GM12878 (cell line): ENCODE results near the gene RBMS3. TPM values are rescaled to one million over a fixed set of nuclear protein-coding genes. Genes with fewer than 3 reads are reported as not detected.
A peak's percentile ranks its signal among the peaks of the same experiment; 100 is the strongest.

Experiments used
- ATAC-seq: fragments of 200-7000 bp; cut with Tn5 transposase; 3 replicates; pipeline ENCODE4 v1.9.1; 2020; ENCODE audit warnings: mild to moderate bottlenecking, moderate library complexity
- BruUV-seq: library from RNA; stranded (reverse); fragments of 400-500 nt; replicated peaks from 2 replicates; lab custom pipeline; 2021; lab: Mats Ljungman, UMichigan
- CTCF ChIA-PET: fragments of 300-600 bp; sonication (Branson Sonifier 250); formaldehyde crosslinking; extraction: SDS; loops from one replicate; lab custom pipeline; 2021; ENCODE audit warnings: inconsistent platforms; lab: Yijun Ruan, JAX
- POLR2A ChIA-PET: fragments of 350-600 bp; formaldehyde crosslinking; extraction: SDS; loops from one replicate; lab custom pipeline; 2021; ENCODE audit warnings: inconsistent platforms; lab: Charles Lee
- RAD21 ChIA-PET: fragments of 300-600 bp; sonication (Branson Sonifier 250); formaldehyde crosslinking; loops from one replicate; lab custom pipeline; 2023; ENCODE audit warnings: antibody characterized with exemption; ENCODE audit not compliant: unreplicated experiment; lab: Charles Lee
- SMC1A ChIA-PET: fragments of 300-600 bp; sonication (Branson Sonifier 250); formaldehyde crosslinking; loops from one replicate; lab custom pipeline; 2023; ENCODE audit not compliant: unreplicated experiment, uncharacterized antibody; lab: Charles Lee
- DNase-seq: peaks from one replicate; pipeline ENCODE4 v3.0.0-alpha.2; 2011; ENCODE audit warnings: low read depth, low spot score
- FAIRE-seq: peaks from 3 replicates; lab custom pipeline; 2011; peaks lifted over from hg19 to GRCh38; lab: Jason Lieb, UNC
- H2AFZ ChIP-seq: 2 replicates; pipeline ENCODE4 v1.6.0; 2011; ENCODE audit warnings: low read depth, low read length, control low read depth; ENCODE audit not compliant: control insufficient read depth
- H3K27ac ChIP-seq: 2 replicates; pipeline ENCODE4 v1.5.1; 2011; ENCODE audit warnings: control low read depth; ENCODE audit not compliant: control insufficient read depth, insufficient read depth
- H3K27me3 ChIP-seq, 2 experiments: replicated peaks in 1 of 2; 2 replicates each; pipeline versions ENCODE4 v1.6.0 to v1.6.1; 2011; ENCODE audit warnings: low read length in 1 of 2; ENCODE audit not compliant: control insufficient read depth in 2 of 2, insufficient read depth in 2 of 2
- H3K36me3 ChIP-seq, 2 experiments: 2 replicates each; pipeline ENCODE4 v1.5.1; 2011; ENCODE audit warnings: low read length in 1 of 2; ENCODE audit not compliant: control insufficient read depth in 2 of 2, insufficient read depth in 2 of 2
- H3K4me1 ChIP-seq: 2 replicates; pipeline ENCODE4 v1.6.1; 2011; ENCODE audit warnings: mild to moderate bottlenecking, low read length, moderate library complexity, mixed read lengths; ENCODE audit not compliant: control insufficient read depth, insufficient read depth
- H3K4me2 ChIP-seq: 2 replicates; pipeline ENCODE4 v1.6.0; 2011; ENCODE audit warnings: control low read depth; ENCODE audit not compliant: control insufficient read depth, insufficient read depth
- H3K4me3 ChIP-seq: fragments of 200-600 bp; sonication (generic); 2 replicates; pipeline ENCODE4 v1.5.1; 2016
- H3K79me2 ChIP-seq: 2 replicates; pipeline ENCODE4 v1.6.0; 2011; ENCODE audit warnings: low read length; ENCODE audit not compliant: control insufficient read depth, insufficient read depth
- H3K9ac ChIP-seq: 2 replicates; pipeline ENCODE4 v1.8.0; 2011; ENCODE audit warnings: low read length, control low read depth, mixed read lengths; ENCODE audit not compliant: control insufficient read depth, insufficient read depth
- H3K9me3 ChIP-seq: replicated peaks from 3 replicates; pipeline ENCODE4 v1.5.1; 2011; ENCODE audit warnings: mild to moderate bottlenecking, low read length; ENCODE audit not compliant: control insufficient read depth, insufficient read depth
- H4K20me1 ChIP-seq: 2 replicates; pipeline ENCODE4 v1.6.0; 2011; ENCODE audit not compliant: control insufficient read depth, insufficient read depth
- CHD2 ChIP-seq: IDR thresholded peaks from 2 replicates; pipeline ENCODE4 v1.6.1; 2011; ENCODE audit warnings: low read depth, low read length, improper control_type of control experiment, borderline replicate concordance
- E2F4 ChIP-seq: IDR thresholded peaks from 2 replicates; pipeline ENCODE4 v1.6.1; 2012; ENCODE audit warnings: low read depth, low read length, improper control_type of control experiment
- ELK1 ChIP-seq: IDR thresholded peaks from 2 replicates; pipeline ENCODE4 v1.6.1; 2012; ENCODE audit warnings: low read depth, low read length, improper control_type of control experiment
- ESRRA ChIP-seq: IDR thresholded peaks from 2 replicates; pipeline ENCODE4 v1.6.1; 2012; ENCODE audit warnings: mild to moderate bottlenecking, low read length, improper control_type of control experiment
- FOS ChIP-seq: IDR thresholded peaks from 3 replicates; pipeline ENCODE4 v1.6.1; 2011; ENCODE audit warnings: borderline replicate concordance; ENCODE audit not compliant: insufficient read length; ENCODE audit errors: extremely low read depth
- MEF2A ChIP-seq: IDR thresholded peaks from 2 replicates; pipeline ENCODE4 v1.6.1; 2011; ENCODE audit warnings: low read depth, mild to moderate bottlenecking, low read length, moderate library complexity; ENCODE audit not compliant: insufficient read depth
- MLLT1 ChIP-seq: fragments of 450-650 bp; IDR thresholded peaks from 2 replicates; pipeline ENCODE4 v1.6.1; 2016; ENCODE audit warnings: mild to moderate bottlenecking
- MTA2 ChIP-seq: fragments of 450-650 bp; IDR thresholded peaks from 2 replicates; pipeline ENCODE4 v1.6.1; 2016; ENCODE audit warnings: low read depth, mild to moderate bottlenecking, moderate library complexity
- MTA3 ChIP-seq: IDR thresholded peaks from 2 replicates; pipeline ENCODE4 v1.6.1; 2012; ENCODE audit warnings: low read length, inconsistent platforms, borderline replicate concordance
- RUNX3 ChIP-seq: IDR thresholded peaks from 2 replicates; pipeline ENCODE4 v1.6.1; 2012; ENCODE audit warnings: low read length, inconsistent platforms
- SMAD1 ChIP-seq: fragments of 450-650 bp; IDR thresholded peaks from 2 replicates; pipeline ENCODE4 v1.6.1; 2018; ENCODE audit warnings: mild to moderate bottlenecking, low read depth; ENCODE audit not compliant: partially characterized antibody
- SPI1 ChIP-seq: IDR thresholded peaks from 2 replicates; pipeline ENCODE4 v1.6.1; 2011; ENCODE audit warnings: low read depth, mild to moderate bottlenecking, low read length, moderate library complexity, borderline replicate concordance; ENCODE audit not compliant: insufficient read depth
- ZBED1 ChIP-seq: IDR thresholded peaks from 2 replicates; pipeline ENCODE4 v1.6.1; 2016; ENCODE audit warnings: borderline replicate concordance
- WGBS: methylation state at CpG from one replicate; pipeline ENCODE4 v1.1.6; 2016; ENCODE audit warnings: low lambda C conversion rate; ENCODE audit not compliant: insufficient replicate concordance, insufficient coverage; ENCODE audit errors: missing lambda C conversion rate; 5-methylcytosine and 5-hydroxymethylcytosine counted together
- in situ Hi-C: fragments of 300-500 bp; cut with MboI; formaldehyde crosslinking; loops from 9 replicates; pipeline ENCODE4 v1.14.3; 2018; ENCODE audit warnings: mixed read lengths
- intact Hi-C: fragments of 100-400 bp; cut with micrococcal nuclease; formaldehyde crosslinking; loops from one replicate; pipeline ENCODE4 v1.14.2; 2022; ENCODE audit not compliant: unreplicated experiment
- polyA plus RNA-seq, 11 experiments: library from polyadenylated mRNA; depleted of rRNA in 4 of 11; unstranded in 6 of 11; stranded (reverse) in 5 of 11; fragments of >200 nt; fragmentation: Nextera tagmentation in 4 of 11; fragmentation: Illumina TruSeq in 1 of 11; extraction: Ambion mirVana in 4 of 11; extraction: Trizol in 1 of 11; gene quantifications; 1 replicate in 1 of 11; 2 replicates in 10 of 11; pipeline versions ENCODE4 v1.2.1 to v1.2.3, GENCODE V29; 2011 to 2016; ENCODE audit warnings: inconsistent platforms in 2 of 11, missing spikeins in 2 of 11, low read depth in 1 of 11
- total RNA-seq, 4 experiments: library from RNA; depleted of rRNA in 3 of 4; stranded (reverse); fragments of >200 nt in 3 of 4; fragmentation: Illumina TruSeq in 1 of 4; extraction: Trizol in 1 of 4; gene quantifications; 2 replicates each; pipeline versions ENCODE4 v1.2.1 to v1.2.3, GENCODE V29; 2013 to 2021

The RBMS3 gene
- total and polyA plus RNA-seq, 10 of the 15 experiments (the other 5 are each of a cell fraction or from before 2014, with no cell fraction given) = 0.79 to 4.7 (median 3.1) TPM

GRCh38 chr3:29481969-29482767 is 201.3 kb downstream of the RBMS3 start (continued):
- TF ChIP-seq ZBED1 = peak; percentile 86
- TF ChIP-seq SMAD1 = no peak
- peak; percentile 23; the same call in 1 of the 2 replicates for TF ChIP-seq MTA2
- peak; percentile 86; the same call in 1 of the 2 replicates for TF ChIP-seq MTA3
- TF ChIP-seq RUNX3 = peak; percentile 92
- TF ChIP-seq E2F4 = no peak
- TF ChIP-seq MEF2A = peak; percentile 85
- TF ChIP-seq, all 136 proteins: peak for 20

GRCh38 chr3:29484633-29485032 is 203.8 kb downstream of the RBMS3 start:
- H3K4me3 ChIP-seq = no peak overlapping the region
- no peak for FAIRE-seq
- no peaks in the 10 kb centered on the region for H3K4me1 ChIP-seq
- ChIA-PET RAD21 (no interaction called here), POLR2A (interaction anchor here (0.6 kb wide), 1 partner anchor 136 kb away, joined by 3 read pairs; no protein-coding TSS in a partner anchor), SMC1A (interaction anchor here (1.2 kb wide), 1 partner anchor 22 kb away, joined by 4 read pairs; no protein-coding TSS in a partner anchor), CTCF (interaction anchor here (0.8 to 1.0 kb wide), 3 partner anchors 8 to 1209 kb away, joined by 3 to 4 read pairs (median 3); no protein-coding TSS in a partner anchor)
- in situ Hi-C loops = no loop called here
- no peak for ATAC-seq
- 50% methylated on average over 2 of the region's 2 CpGs for WGBS
- no peak overlapping the region for H3K9ac ChIP-seq
- no peaks in the 10 kb centered on the region for H3K27me3 ChIP-seq
- TF ChIP-seq CHD2 (no peak), ESRRA (no peak), ELK1 (no peak), MLLT1 (no peak), SPI1 (no peak), FOS (no peak)
- no peaks in the 10 kb centered on the region for H4K20me1 ChIP-seq
- BruUV-seq = no TSS peak
- no peaks in the 10 kb centered on the region for H3K36me3 ChIP-seq
- no peak overlapping the region for H2AFZ ChIP-seq
- no peak for DNase-seq
- H3K4me2 ChIP-seq = no peak overlapping the region
- intact Hi-C loops = no loop called here
- H3K79me2 ChIP-seq = no peaks in the 10 kb centered on the region
- H3K27ac ChIP-seq = no peak overlapping the region
- H3K9me3 ChIP-seq = no peaks in the 10 kb centered on the region
